SJCRH30 (cell line): Measurements from ENCODE around the gene ATXN10. TPM values are rescaled to one million over a fixed set of nuclear protein-coding genes. Genes with fewer than 3 reads are reported as not detected.

Experiments used
- DNase-seq, 2 experiments: peaks; one replicate each; pipeline ENCODE4 v3.0.0-alpha.2; 2015 to 2020
- H3K27ac ChIP-seq: fragments of 250-450 bp; sonication (Bioruptor Pico); 2 replicates; pipeline ENCODE4 v1.5.1; 2020; ENCODE audit warnings: mild to moderate bottlenecking, moderate library complexity
- H3K27me3 ChIP-seq: fragments of 250-450 bp; sonication (Bioruptor Pico); 2 replicates; pipeline ENCODE4 v1.5.1; 2020; ENCODE audit warnings: mild to moderate bottlenecking, moderate library complexity
- H3K36me3 ChIP-seq: fragments of 250-450 bp; sonication (Bioruptor Pico); 2 replicates; pipeline ENCODE4 v1.5.1; 2020; ENCODE audit warnings: mild to moderate bottlenecking, moderate library complexity
- H3K4me1 ChIP-seq: fragments of 250-450 bp; sonication (Bioruptor Pico); 2 replicates; pipeline ENCODE4 v1.5.1; 2020; ENCODE audit warnings: mild to moderate bottlenecking, moderate library complexity
- H3K4me3 ChIP-seq: fragments of 250-450 bp; sonication (Bioruptor Pico); 2 replicates; pipeline ENCODE4 v1.5.1; 2020; ENCODE audit warnings: mild to moderate bottlenecking, moderate library complexity
- H3K9me3 ChIP-seq: fragments of 250-450 bp; sonication (Bioruptor Pico); replicated peaks from 2 replicates; pipeline ENCODE4 v1.5.1; 2020; ENCODE audit warnings: mild to moderate bottlenecking, moderate library complexity
- total RNA-seq: library from RNA; depleted of rRNA; stranded (reverse); fragments of >200 nt; shearing (Covaris generic); gene quantifications from 2 replicates; pipeline ENCODE4 v1.2.3, GENCODE V29; 2014

Gene ATXN10
- total RNA-seq, 1 experiment from 2014 or later, result 38.4 TPM

DNA sequence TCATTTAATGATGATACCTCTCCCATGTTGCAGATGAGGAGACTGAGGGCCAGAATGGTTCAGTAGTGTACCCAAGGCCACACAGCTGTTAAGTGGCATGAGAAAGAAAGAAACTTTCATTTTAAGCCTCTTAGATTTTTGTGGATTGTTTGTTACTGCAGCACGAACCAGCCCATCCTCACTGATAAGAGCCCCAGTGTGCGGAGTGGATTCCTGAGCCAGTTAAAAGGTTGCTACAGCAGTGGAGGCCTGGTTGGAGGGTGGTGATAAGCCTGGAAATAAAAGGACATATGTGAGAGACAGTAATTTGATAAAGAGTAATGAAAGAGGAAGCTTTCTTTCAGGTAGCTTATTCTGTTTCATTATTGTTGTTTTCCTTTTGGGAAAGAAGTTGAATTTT, 89.0 kb downstream of the ATXN10 start:
- H3K36me3 ChIP-seq, result 0 out of 2 replicates have a peak, but pooled peaks cover 2% of the 10 kb centered on the region
- H3K9me3 ChIP-seq, result no peaks in the 10 kb centered on the region
- H3K27me3 ChIP-seq, result no peaks in the 10 kb centered on the region
- no peak overlapping the region for H3K4me3 ChIP-seq
- H3K27ac ChIP-seq, result no peak overlapping the region
- DNase-seq, result no peak
- no peaks in the 10 kb centered on the region for H3K4me1 ChIP-seq

DNA sequence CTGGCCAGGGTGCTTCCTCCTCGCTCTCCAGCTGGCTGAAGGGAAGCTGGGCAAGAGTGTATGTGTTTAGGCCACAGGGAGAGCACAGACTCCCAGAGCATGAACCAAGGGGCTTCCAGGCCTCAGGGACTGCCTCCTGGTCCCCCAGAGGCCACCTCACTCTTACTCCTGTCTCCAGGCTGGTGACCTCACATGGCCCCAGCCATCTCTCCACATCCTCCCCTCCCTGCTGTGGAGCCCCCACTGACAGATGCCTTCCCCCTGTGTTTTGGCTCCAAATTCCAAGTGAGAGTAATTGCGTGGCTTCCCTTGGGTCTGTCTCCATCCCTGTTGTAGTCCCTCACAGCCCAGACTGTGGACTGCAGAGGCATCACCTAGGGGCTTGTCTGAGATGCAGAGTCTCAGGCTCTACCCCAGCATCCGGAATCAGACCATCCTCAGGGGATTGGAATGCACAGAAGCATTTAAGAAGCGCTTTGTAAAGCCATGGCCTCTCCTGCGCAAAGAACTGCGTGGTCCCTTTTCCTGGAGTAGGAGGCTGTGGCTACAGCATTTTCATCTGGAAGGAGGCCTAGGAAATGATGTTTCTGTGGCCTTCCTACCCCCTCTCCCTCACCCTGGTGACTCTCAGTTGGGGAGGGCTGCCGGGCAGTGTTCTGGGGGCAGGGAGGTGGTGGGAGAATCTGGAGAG, 91.1 kb downstream of the ATXN10 start:
- no peaks in the 10 kb centered on the region for H3K9me3 ChIP-seq

DNA sequence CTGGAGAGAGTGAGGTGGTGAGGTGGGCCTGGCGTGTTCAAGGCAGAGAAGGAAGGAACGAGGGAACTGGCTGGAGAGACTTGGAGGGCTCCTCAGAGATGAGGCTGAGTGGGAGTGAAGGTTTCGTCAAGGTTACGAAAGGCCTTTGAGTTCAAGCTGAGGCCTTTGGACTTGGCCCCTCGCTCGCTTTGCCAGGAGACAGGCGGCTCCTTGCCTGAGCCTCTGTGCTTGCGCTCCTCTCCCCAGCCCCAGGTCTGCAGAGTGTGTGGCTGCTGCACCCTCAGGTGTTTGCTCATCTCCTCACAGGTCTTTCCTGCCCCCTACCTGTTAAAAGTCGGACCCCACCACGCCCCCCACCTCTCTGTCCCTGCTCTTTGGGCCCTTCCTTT, 91.6 kb downstream of the ATXN10 start:
- H3K36me3 ChIP-seq, result 0 out of 2 replicates have a peak, but pooled peaks cover 1% of the 10 kb centered on the region
- H3K4me3 ChIP-seq, result no peak overlapping the region
- H3K27me3 ChIP-seq, result no peaks in the 10 kb centered on the region
- no peaks in the 10 kb centered on the region for H3K9me3 ChIP-seq
- H3K4me1 ChIP-seq, result no peaks in the 10 kb centered on the region
- H3K27ac ChIP-seq, result no peak overlapping the region
- DNase-seq, result no peak

More for the DNA sequence above, 91.1 kb downstream of the ATXN10 start:
- Histone ChIP-seq H3K36me3 (0 out of 2 replicates have a peak, but pooled peaks cover 2% of the 10 kb centered on the region), H3K27ac (no peak overlapping the region), H3K27me3 (no peaks in the 10 kb centered on the region), H3K4me1 (no peaks in the 10 kb centered on the region), H3K4me3 (no peak overlapping the region)
- no peak for DNase-seq

DNA sequence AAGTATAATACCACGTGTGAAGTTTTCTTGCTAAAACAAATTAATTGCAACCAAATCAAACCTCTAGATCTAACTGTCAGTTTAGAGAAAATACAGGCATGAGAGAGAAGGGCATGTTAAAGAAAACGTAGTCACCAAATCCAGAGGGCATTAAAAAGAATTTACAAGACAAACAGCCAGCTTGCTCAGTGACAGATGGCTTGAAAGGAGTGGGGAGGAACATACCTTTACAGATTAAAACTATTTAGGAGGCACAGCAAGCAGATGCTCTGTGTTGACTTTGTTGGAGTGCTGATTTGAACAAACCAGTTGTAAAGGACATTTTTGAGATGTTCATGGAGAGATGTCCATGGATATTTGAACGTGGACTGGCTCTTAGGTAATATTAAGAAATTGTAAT, 96.9 kb downstream of the ATXN10 start:
- Histone ChIP-seq H3K36me3 (peaks cover 2% of the 10 kb centered on the region; the same call in 1 of the 2 replicates), H3K27me3 (no peaks in the 10 kb centered on the region), H3K4me3 (no peak overlapping the region), H3K27ac (no peak overlapping the region), H3K4me1 (no peaks in the 10 kb centered on the region), H3K9me3 (no peaks in the 10 kb centered on the region)
- DNase-seq, result no peak

DNA sequence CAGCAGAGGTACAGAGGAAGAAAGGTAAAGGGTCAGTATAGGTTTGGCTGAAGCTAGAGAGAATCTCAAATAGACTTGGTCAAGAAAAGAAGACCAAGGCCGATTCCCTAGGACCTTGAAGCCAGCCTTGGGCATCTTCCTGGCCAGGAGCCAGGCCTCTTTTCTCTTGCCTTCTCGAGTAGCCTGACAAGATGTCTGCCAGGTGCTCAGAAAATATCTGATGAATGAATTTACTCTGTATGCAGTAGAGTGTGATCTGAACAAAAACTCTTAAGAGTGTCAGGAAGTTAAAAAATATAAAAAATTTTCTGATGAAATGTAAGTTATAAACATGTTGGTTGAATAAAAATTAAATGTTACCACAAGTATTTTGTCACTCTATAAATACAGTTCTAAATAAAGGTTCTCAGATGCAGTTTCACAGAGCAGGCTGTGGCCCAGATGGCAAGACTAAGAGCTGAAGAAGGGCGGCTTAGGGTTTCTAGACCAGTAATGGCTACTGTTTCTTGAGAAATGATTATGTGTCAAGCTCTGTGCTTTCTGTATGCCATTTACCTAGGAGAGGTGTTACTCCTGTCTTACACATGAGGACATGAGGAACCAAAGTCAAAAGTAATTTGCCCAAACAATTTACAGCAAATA, 98.1 kb downstream of the ATXN10 start:
- H3K27me3 ChIP-seq, result no peaks in the 10 kb centered on the region
- peaks cover 2% of the 10 kb centered on the region; the same call in 1 of the 2 replicates for H3K36me3 ChIP-seq
- H3K9me3 ChIP-seq, result no peaks in the 10 kb centered on the region
- no peak overlapping the region for H3K4me3 ChIP-seq
- no peak overlapping the region for H3K27ac ChIP-seq
- DNase-seq, result no peak
- H3K4me1 ChIP-seq, result no peaks in the 10 kb centered on the region

DNA sequence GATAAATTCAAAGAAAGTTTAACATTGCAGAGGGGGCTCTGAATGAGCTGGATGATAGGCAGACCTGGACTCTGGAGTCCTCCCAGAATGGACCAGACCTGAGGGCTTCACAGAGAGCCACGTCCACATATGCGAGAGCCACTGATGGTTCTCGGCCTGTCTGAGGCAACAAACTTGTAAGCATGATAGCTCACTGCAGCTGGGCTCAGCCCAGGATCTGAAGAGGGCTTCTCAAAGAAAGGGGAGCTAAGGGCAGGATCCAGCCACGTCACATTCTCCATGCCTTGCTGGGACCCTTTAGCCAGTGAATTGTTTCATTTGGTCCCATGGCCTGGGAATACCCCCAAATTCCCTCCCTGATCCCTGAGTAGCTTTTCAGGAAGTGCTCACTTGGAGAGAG, 98.9 kb downstream of the ATXN10 start:
- Histone ChIP-seq H3K36me3 (peaks cover 2% of the 10 kb centered on the region; the same call in 1 of the 2 replicates), H3K27me3 (no peaks in the 10 kb centered on the region), H3K4me3 (no peak overlapping the region), H3K9me3 (no peaks in the 10 kb centered on the region), H3K27ac (no peak overlapping the region), H3K4me1 (no peaks in the 10 kb centered on the region)
- DNase-seq, result no peak

DNA sequence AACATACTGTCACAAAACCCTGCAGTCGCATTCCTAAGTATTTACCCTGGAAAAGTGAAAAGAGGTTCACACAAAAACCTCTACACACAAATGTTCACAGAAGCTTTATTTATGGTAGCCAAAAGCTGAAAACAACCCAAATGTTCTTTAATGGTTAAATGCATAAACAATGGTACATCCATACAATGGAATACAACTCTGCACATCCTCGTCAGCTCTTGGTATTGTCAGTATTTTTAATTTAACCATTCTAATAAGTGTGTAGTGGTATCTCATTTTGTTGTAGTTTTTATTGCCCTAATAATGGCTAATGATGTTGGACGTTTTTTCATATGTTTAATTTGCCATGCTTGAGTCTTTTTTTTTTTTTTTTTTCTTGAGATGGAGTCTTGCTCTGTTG, 99.4 kb downstream of the ATXN10 start:
- H3K4me3 ChIP-seq, result no peak overlapping the region
- H3K36me3 ChIP-seq, result peaks cover 2% of the 10 kb centered on the region; the same call in 1 of the 2 replicates
- H3K4me1 ChIP-seq, result no peaks in the 10 kb centered on the region
- H3K27ac ChIP-seq, result no peak overlapping the region
- no peaks in the 10 kb centered on the region for H3K27me3 ChIP-seq
- H3K9me3 ChIP-seq, result no peaks in the 10 kb centered on the region
- DNase-seq, result no peak

DNA sequence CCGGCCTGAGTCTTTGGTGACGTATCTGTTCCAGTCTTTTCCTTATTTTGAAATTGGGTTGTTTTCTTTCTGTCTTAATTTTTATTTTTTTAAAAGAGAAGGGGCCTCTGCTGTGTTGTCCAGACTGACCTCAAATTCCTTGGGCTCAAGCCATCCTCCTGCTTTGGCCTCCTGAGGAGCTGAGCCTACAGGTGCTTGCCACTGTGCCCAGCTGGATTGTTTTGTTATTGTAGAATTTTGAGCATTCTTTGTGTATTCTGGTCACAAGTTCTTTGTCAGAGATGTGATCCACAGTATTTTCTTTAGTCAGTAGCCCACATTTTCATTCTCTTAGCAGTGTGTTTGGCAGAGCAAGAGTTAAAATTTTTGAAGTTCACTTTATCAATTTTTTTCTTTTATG, 100.1 kb downstream of the ATXN10 start:
- Histone ChIP-seq H3K9me3 (no peaks in the 10 kb centered on the region), H3K36me3 (peaks cover 2% of the 10 kb centered on the region; the same call in 1 of the 2 replicates), H3K4me3 (no peak overlapping the region), H3K27me3 (no peaks in the 10 kb centered on the region), H3K27ac (no peak overlapping the region), H3K4me1 (no peaks in the 10 kb centered on the region)
- DNase-seq, result no peak

DNA sequence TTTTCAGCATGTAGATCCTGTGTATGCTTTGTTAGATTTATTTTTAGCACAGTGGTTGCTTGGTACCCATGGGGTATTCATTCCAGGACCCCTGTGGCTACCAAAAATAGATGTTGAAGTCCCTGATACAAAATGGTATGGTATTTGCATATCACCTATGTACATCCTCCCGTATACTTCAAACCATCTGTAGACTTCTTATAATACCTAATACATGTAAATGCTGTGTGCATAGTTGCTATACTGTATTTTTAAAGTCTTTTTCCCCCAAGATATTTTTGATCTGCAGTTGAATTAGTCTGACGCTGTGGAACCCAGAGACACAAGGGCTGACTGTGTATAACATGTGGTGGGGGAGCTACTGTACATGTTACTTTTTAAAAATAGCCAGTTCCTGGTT, 101.1 kb downstream of the ATXN10 start:
- no peak for DNase-seq
- Histone ChIP-seq H3K4me3 (no peak overlapping the region), H3K27me3 (no peaks in the 10 kb centered on the region), H3K36me3 (peaks cover 2% of the 10 kb centered on the region; the same call in 1 of the 2 replicates), H3K4me1 (no peaks in the 10 kb centered on the region), H3K27ac (no peak overlapping the region), H3K9me3 (no peaks in the 10 kb centered on the region)

DNA sequence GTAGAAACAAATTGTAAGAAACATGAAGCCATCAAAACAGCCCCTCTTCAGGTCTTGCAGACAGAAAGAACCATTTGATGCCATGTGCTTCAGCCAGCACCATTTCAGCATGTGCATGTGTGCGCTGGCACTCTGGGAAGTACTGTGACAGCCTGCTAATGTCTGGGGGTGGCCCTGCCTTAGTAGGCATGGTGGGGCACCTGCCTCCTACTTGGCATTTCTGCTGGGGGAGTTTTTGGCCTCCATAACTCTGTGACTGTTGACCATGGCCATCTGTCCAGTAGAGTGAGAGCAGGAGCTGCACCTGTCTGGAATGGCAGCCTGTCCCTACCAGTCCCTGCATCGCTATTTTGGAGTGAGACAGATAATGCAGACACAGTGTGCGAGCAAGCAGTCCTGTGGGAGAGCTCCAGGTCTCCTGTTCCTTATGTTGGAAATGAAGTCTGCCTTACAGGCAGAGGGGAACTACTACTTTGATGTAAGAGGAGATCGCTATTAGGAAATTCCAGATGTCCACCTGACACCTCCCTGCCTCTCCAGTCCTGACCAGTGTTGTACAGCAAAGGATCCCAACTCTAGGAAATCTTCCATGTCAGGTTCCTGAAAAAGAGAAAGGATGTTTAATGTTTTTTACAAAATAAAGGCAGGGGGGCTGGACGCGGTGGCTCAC, 102.5 kb downstream of the ATXN10 start:
- Histone ChIP-seq H3K4me1 (no peaks in the 10 kb centered on the region), H3K27ac (no peak overlapping the region), H3K9me3 (no peaks in the 10 kb centered on the region), H3K27me3 (no peaks in the 10 kb centered on the region), H3K36me3 (peaks cover 2% of the 10 kb centered on the region; the same call in 1 of the 2 replicates), H3K4me3 (no peak overlapping the region)
- DNase-seq, result no peak

DNA sequence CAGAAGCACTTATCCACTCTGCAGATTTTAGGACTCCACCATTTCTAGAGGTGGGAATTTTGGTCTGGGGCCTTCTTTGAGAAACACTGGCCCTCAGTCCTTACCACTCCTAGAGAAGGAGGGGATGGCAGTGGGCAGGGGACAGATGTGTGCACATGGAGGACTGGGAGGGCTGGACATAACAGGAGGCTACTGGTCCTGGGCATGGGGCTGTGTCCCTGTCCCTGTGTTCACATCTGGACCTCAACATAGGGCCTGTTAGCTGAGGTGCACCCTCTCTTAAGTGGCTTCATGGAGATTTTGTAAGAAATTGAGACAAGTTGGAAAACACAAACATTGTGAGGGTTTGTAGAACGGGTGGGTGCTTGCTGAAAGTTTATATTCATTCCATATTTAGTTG, 103.4 kb downstream of the ATXN10 start:
- no peak for DNase-seq

DNA sequence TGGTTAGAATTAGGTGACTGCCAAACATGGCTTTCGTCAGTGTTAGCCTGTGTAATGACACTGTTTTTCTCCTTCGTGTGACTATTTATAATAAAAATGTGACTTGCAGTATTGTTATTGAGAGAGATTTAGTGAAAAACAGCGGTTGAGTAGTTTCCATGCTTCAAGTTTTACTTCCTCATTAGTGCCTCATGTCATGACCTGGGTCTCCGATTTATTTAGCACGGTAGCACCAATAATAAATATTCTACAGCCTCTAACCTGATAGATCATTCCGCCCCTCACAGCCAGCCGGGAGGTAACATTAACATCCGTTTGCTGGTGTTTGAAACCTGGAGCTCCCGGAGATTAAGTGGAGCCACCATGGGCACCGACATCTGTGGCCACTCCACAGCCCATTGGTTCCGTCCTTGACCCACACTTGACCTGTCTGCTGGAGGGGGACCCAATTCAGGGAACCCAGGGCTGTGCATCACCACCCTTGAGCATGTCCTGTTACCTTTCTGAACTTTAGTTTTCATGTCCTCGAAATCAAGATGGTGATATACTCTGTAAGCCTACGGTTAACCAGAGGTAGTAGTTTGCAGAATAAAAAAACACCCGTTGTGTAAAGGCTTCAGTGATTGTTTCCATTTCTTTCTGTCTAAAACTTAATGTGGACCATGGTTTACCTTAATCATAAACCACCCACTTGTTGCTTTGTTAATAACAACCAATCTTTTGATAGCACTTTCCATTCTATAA, 104.1 kb downstream of the ATXN10 start:
- H3K9me3 ChIP-seq, result no peaks in the 10 kb centered on the region
- H3K27ac ChIP-seq, result no peak overlapping the region
- no peaks in the 10 kb centered on the region for H3K4me1 ChIP-seq
- peaks cover 2% of the 10 kb centered on the region; the same call in 1 of the 2 replicates for H3K36me3 ChIP-seq
- H3K4me3 ChIP-seq, result no peak overlapping the region
- DNase-seq, result no peak
- H3K27me3 ChIP-seq, result no peaks in the 10 kb centered on the region

More for the DNA sequence above, 103.4 kb downstream of the ATXN10 start:
- Histone ChIP-seq H3K27ac (no peak overlapping the region), H3K27me3 (no peaks in the 10 kb centered on the region), H3K4me1 (no peaks in the 10 kb centered on the region), H3K4me3 (no peak overlapping the region), H3K9me3 (no peaks in the 10 kb centered on the region), H3K36me3 (peaks cover 2% of the 10 kb centered on the region; the same call in 1 of the 2 replicates)

DNA sequence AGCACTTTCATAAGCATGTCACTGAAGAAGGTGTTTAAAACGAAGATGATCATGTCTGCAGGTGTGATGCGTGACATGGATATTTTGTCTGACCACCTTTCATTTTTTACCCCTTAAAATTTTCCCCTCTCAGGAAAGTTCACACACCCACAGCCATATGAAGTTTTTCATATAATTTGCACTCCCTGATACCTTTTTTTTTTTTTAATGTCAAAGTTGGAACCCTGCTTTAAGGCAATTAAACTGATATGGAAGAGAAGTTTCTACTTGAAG, 104.6 kb downstream of the ATXN10 start:
- Histone ChIP-seq H3K4me3 (no peak overlapping the region), H3K9me3 (no peaks in the 10 kb centered on the region), H3K4me1 (no peaks in the 10 kb centered on the region), H3K27ac (no peak overlapping the region), H3K36me3 (no peaks in the 10 kb centered on the region; the same call in 1 of the 2 replicates), H3K27me3 (no peaks in the 10 kb centered on the region)
- DNase-seq, result no peak

DNA sequence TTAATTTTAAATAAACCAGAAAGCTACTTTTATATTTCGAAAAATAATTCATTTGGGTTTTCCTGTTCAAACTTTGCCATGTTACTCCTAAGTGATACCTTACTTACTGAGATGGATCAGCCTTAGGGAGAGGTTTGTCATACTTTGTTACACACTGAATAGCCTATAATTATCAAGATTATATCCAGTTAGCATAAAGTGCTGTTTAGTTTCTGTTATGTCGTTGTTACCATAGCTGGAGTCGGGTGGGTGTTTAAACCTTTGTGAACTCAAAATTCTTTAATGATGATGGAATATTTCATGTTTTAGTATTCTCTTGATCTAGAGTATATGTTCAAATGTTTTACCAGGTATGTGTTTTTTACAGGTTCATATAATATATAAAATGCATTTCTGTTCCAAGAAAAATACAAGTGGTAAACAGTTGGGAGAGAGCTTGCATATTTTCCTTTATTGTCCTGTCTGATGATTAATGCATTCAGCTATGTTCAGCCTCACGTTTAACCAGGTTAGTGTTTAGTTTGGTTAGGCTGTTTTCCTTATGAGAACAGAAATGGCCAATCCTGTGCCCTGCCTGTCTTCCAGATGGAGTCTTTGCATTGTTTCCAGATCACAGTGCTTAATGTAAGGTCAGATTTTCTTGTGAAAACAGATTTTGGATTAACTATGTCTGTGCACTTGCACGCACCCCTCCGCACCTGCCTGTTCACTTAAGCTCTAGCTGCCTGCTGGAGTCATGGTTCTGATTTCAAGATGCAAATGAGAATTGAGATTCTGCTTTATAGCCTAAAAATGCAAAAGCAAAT, 105.6 kb downstream of the ATXN10 start:
- no peaks in the 10 kb centered on the region for H3K27me3 ChIP-seq
- no peak overlapping the region for H3K4me3 ChIP-seq
- H3K27ac ChIP-seq, result no peak overlapping the region
- H3K4me1 ChIP-seq, result no peaks in the 10 kb centered on the region
- no peak for DNase-seq
- H3K9me3 ChIP-seq, result no peaks in the 10 kb centered on the region
- H3K36me3 ChIP-seq, result no peaks in the 10 kb centered on the region; the same call in 1 of the 2 replicates
